Amniotic epithelial cell (primary cell): ENCODE results near the gene SON.
"Not testable (repeated sequence)": the region's sequence is repeated elsewhere in the genome, so short reads cannot be mapped to it uniquely, and the experiment has no call there.

ENCODE experiments used
- DNase-seq: peaks from one replicate; pipeline ENCODE4 v3.0.0-alpha.2; 2010; ENCODE audit warnings: low read depth

SON gene

DNA sequence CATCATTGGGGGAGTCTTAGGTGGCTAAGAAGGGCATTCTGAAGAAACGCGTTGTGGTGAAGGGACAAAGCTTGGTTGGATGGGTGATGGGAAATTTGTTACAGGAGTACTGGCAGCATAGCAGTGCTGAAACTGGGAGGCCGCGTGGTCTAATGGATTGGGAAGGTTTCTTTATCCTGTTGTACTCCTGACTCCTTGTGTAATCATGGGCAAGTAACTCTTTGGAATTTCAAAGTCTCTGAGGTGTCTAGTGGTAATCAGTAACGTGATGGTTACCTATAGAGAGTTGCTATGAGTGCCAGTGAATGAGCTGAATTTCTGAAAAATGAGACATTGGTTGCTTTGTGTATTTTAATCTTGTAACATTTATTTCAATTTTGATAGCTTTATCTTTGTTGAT lies 27.2 kb downstream of the SON start:
- no peak for DNase-seq

GRCh38 chr21:33572350-33572749 lies 29.5 kb downstream of the SON start:
- DNase-seq, result no peak

- DNase-seq, result peak; percentile 37
Observed at GRCh38 chr21:33576741-33577141, 33.9 kb downstream of the SON start.

DNA sequence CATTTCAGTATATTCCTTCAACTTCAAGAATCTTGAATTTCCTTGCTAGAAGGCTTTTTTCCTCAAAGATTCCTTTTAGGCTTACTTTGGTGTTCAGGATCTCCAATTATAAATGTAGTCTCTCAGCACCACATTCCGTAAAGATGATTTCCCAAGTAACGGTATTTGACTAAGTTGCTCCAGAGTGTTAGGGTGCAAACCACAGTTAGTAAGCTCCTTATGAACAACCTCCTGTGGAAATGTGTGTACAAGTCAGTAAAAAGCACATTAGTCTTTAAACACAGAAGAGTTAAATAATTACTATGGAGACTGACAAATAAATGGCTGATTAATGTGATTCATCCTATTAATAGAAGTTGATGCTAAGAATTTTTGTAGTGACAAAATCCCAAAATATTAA lies 35.4 kb downstream of the SON start:
- peak; percentile 66 for DNase-seq

DNA sequence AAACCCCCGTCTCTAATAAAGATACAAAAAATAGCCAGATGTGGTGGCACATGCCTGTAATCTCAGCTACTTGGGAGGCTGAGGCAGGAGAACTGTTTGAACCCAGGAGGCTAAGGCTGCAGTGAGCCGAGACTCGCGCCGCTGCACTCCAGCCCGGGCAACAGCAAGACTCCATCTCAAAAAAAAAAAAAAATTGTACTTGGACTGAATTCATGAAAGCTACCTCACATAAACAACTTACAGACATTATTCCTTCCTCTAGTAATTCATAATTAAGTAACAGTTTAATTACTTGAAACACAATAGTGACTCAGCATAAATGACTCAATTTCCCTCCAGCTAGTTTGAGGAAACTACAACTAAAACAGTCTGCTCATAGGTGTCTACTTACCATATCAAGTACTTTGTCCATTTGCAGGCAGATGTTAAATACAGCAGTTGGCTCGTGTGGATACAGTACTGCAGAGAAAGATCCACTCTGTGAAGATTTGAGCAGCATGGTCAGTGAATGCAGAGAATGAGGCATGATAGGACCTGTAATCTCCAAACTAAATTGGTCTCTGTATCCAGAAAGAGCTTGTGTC lies 36.2 kb downstream of the SON start:
- DNase-seq, result peak; percentile 53

- no peak for DNase-seq
Observed at GRCh38 chr21:33584455-33584854, 41.6 kb downstream of the SON start.

GRCh38 chr21:33586927-33587326 lies 44.1 kb downstream of the SON start:
- no peak for DNase-seq

DNA sequence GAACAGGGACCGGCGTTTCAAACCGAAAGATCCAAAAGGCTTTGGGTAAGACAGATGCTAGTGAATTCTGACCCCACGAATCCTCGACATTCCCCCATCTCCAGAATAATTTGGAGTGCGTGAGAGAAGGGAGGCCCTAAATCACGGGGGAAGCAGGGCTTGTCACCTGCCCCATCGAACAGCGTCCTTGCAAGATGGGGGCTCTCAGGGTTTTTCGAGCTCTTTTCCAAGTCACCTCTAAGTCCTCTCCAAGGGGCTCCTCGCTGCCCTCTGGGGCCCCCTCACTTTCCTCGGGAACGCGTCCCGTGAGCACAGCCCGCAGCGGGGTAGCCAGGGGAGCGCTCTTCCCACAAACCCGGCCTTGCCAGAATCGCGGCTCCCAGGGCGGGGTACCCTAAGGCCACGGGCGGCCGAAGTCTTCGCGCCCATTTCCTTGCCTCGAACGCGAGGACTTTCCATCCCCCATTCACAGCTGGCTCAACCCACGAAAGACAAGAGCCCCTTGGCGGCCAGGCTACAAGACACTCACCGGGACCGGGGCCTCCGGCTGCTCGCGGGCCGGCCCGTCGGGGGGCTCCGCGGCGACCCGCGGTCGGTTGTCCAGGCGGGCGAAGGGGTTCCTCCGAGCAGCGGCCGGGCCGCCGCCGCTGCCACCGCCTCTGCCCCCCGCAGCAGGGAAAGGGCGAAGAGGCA lies 45.1 kb downstream of the SON start:
- no peak for DNase-seq

DNA sequence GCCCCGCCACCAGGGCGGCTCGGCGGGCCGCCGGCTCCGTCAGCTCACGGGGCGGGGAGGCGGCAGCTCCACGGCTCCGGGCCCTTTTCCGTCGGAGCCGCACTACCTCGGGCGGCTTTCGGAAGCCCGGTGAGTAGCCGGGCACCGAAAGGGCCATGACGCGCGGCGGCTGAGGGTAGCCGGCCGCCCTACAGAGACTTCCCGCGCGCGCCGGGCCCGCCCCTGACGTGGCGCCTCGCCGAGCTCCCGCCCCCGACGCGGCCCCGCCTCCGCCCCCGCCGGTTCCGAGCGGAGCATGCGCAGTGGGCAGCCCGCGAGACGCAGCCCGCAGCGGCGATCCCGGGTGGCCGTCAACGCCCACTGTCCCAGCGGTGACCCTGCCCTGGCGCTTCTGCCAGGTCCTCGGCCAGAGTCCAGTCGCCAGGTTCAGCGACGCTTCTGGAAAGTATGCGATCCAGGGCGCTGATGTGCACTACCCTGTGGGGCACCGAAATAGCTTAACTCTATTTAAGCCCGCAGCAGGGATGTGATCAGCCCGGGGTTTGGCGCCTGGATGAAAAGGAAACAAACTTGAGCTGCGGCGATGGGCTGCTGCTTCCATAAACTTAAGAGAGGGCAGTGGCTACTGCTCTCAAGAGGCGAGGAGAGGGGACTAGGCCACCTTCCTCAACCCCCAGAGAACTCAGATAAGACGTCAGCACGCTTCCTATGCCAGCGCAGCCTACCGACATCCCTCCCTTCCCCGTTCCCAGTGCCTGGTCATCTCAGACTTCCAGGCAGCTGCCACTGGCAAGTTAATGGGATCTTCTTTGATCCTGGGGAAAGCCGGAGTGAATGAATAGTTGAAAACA lies 45.9 kb downstream of the SON start, which contains the start of gene DONSON:
Gene DONSON (minus strand): TSS at position 200 of the 851 bp plus-strand sequence. CDS start 43 bp downstream, at position 157.
- DNase-seq, result peak; percentile 62

GRCh38 chr21:33598051-33598450 lies 55.2 kb downstream of the SON start:
- DNase-seq, result no peak

- DNase-seq, result peak; percentile 60
Observed at GRCh38 chr21:33608559-33608958, 65.7 kb downstream of the SON start.

- no peak for DNase-seq
Observed at GRCh38 chr21:33611006-33611744, 68.3 kb downstream of the SON start.

GRCh38 chr21:33617565-33617964 lies 74.7 kb downstream of the SON start:
- DNase-seq, result not testable (repeated sequence)

GRCh38 chr21:33618407-33618806 lies 75.6 kb downstream of the SON start:
- DNase-seq, result no peak

GRCh38 chr21:33619726-33620125 lies 76.9 kb downstream of the SON start:
- DNase-seq, result no peak

DNA sequence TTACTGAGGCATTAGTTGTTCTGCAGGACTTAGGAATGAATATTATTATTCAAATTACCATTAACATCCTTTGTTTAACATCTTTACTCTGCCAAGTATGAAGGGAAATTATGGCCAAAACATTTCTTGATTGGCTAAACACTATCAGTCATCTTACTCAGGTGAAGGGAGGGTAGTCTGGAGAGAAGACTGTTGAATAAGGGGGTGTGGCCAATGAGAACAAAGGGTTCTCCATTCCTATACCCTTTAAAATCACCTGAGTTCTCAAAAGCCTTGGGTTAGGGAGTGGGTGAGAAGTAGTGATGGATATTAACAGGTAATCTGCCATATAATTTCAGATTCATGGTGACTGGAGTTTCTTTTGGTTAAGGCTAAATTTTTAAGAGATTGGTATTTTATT lies 79.4 kb downstream of the SON start:
- DNase-seq, result no peak

- not testable (repeated sequence) for DNase-seq
Observed at GRCh38 chr21:33626151-33626550, 83.3 kb downstream of the SON start.
